OCI-M2 (cell line): ENCODE data around the gene TPP2.

ENCODE experiments used
- DNase-seq: peaks from one replicate; lab custom pipeline; 2025; ENCODE audit not compliant: unreplicated experiment; lab: John Stamatoyannopoulos, UW

Gene TPP2

GRCh38 chr13:102651892-102652291 lies 55.1 kb downstream of the TPP2 start:
- DNase-seq, result no peak

DNA sequence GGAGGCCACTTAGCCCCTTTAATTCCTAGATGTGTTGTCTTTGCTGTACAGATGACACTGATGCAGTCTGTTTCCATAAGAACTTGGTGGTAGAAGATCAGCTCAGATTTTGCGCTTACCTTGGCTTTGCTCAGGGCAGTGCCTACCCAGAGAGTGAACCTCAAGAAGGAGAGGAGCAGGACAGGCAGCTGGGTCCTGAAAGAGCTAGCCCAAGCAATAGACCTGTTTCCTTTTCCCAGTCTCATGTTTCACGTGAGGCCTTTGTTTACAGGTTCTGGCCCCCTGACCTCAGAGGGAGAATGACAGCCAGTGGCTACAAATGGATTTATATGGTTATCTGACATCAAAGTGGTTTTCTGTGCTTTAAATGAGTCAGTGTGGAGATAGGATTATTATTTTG lies 58.0 kb downstream of the TPP2 start:
- DNase-seq, result no peak

DNA sequence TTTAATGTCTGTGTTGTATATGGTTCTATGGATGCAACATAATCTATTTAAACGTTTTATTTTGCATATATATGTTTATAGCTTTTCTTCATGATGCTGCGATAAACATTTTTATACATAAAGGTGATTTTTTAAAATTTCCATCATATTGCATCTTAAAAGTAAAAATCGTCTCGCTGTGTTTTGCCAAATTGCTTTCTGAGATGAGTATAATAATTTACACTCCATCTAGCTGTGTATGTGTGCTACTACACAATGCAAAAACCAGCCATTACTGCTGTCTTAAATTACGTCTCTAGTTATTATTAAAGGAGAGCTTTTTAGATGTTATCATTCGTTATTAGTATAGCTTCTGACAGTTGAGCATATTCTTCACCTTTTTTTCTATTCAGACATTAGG lies 60.8 kb downstream of the TPP2 start:
- DNase-seq, result no peak

- DNase-seq, result no peak
Measured at GRCh38 chr13:102658660-102659059, 61.9 kb downstream of the TPP2 start.

GRCh38 chr13:102659168-102659713 lies 62.5 kb downstream of the TPP2 start:
- DNase-seq, result no peak

DNA sequence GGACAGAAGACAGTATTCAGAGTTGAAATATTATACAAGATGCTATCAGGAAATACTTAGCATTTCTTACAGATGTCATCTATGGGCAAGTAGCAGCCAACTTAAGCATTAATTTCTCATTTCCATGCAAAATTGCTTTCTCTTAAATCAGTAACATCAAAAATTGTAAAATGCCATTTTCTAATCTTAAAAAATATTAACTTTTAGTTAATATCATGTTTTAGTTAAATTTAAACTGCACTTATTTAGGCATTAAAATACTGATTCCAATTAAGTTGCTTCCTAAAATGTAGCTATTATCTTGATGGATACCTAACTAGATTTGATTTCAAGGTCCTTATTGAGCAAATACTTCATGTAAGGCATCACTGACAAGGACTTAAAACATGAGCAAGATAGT lies 70.2 kb downstream of the TPP2 start:
- no peak for DNase-seq

GRCh38 chr13:102667911-102668310 lies 71.1 kb downstream of the TPP2 start:
- no peak for DNase-seq

DNA sequence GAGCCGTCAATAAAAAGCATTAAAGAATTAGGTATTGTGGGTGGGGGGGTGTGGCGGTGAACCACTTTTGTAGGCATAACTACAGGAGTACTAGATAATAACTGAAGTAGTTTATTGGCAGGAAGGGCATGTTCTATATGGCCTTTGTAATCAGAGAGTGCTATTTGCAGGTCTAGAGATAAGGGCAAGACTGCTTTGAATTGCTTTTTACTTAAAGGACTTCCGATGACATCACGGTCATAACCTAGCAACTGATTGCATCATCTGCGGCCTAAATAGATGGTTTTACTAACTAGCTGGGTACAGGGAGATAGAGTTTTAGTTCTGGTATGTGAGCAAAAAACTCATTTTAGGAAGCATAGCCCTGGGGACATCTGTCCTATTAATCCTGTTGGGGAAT lies 73.3 kb downstream of the TPP2 start:
- no peak for DNase-seq

- DNase-seq, result no peak
Measured at GRCh38 chr13:102675115-102675514, 78.3 kb downstream of the TPP2 start.

GRCh38 chr13:102677122-102677521 lies 80.3 kb downstream of the TPP2 start:
- no peak for DNase-seq

GRCh38 chr13:102678339-102679107 lies 81.7 kb downstream of the TPP2 start:
- no peak for DNase-seq

DNA sequence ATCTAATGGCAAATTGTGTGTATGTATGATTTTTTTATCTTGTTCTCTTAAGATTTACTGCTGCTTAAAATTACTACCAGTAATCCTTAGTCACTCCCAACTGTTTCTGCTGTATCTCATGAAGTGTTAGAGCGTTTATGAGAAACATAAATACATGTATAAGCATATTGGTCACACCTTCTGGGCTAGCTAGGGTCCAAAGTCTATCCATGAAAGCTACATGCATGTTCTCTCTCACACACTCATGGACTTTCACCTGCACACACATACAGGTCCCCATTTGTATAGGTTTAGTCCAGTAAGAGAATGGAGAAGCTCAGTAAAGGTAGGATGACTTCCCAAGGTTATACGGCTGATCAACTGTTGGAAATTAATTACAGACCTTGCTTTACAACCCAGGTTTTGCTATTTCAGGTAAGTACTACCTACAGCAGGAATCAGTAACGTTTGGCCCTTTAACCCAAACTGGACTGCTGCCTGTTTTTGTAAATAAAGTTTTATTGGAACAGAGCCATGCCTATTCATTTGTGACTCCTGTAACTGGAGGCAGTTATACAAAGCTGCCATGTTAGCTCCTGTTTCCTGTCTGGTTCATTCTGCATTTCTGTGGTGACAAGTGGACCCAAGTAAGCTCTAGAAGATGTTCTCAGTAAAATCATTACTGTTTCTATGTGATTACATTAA lies 82.8 kb downstream of the TPP2 start:
- no peak for DNase-seq

- no peak for DNase-seq
Measured at GRCh38 chr13:102680133-102680717, 83.4 kb downstream of the TPP2 start.

DNA sequence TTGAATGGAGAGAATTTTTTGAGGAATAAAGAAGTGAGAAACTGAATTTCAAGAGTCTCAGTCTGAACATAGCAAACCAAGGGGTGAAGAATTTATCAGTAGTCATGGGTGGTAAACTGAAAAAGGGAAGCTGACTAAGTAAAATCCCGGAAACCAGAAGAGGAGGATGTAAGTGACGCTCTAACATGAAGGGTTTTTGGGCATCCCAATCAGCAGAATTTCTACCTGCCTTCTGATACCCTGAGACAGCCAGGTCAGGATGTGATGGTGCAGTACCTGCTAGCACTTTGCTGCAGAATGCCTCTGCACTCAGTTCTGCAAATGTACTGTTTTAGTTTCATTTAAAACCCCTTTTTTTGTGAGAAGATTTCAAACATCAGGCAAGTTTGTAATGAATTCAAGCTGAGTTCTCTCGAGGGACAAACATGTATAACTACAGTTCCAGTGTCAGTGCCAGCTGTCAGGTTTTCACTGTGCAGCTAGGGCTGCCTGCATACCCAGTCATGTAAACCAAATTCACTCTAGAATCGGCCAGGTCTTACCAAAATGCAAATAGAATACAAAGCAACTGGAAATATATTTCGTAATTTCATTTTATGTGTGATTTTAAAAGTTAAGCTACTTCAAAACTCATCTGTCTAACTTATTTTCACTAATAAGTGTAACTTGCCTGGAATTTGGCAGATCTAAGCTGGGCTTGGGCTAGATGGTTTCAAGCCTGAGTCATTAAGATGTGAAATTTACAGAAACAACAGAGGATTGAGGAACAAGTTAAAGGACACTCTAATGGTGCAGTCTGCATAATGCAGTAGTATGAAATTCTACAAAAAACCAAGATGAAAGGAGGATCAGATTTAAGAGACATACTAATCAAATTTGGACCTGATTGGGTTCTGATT lies 84.3 kb downstream of the TPP2 start:
- no peak for DNase-seq

DNA sequence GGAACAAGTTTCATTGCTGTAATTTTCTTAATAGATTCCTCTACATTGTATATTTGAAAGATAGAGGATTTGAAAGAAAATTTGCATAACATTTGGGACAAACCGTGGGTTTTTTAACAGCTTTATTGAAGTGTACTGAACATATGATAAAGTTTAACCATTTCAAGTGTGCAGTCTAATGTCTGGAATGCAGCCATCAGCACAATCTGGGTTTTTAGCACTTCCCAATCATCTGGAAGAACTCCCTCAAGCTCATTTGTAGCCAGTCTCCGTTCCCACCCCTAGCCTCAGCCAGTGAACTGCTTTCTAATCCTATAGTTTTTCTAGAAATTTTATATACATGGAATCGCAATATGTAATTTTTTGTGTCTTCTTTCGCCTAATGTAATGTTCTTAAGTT lies 85.4 kb downstream of the TPP2 start:
- no peak for DNase-seq

DNA sequence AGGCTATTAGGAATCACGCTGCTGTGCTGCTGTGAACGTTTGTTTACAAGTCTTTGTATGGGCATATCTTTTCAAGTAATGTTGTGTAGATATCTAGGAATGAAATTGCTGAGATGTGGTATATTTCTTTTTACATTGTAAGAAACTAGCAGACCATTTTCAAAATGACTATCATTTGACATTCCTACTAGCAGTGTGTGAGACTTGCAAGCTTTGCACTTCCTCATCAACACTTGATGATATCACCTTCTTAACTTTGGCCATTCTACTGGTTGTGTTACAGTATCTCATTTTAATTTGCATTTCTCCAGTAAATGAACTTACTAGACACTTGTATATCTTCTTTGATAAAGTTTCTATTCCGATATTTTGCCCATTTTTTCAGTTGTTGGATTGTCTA lies 85.9 kb downstream of the TPP2 start:
- no peak for DNase-seq

- no peak for DNase-seq
Measured at GRCh38 chr13:102683637-102684036, 86.9 kb downstream of the TPP2 start.

DNA sequence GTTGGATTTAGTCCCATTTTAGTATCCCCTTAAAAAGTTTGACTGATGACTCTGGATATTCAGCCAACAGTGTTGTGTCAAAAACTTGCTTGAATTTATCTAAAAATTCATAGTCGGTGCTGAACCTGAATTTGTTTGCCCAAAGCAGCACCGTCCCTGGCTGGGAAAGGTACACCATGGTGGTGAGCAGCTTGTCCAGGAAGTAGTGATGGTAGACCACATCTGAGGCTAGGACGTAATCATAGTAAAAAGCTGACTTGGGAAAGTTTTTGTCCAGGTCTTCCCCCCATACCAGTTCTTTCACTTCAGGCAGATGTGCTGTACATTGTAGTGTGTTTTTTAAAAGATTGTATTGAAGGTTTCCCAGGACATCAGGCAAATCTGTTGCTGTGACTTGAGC lies 89.2 kb downstream of the TPP2 start:
- no peak for DNase-seq

- no peak for DNase-seq
Measured at GRCh38 chr13:102687520-102687919, 90.7 kb downstream of the TPP2 start.

- no peak for DNase-seq
Measured at GRCh38 chr13:102688306-102688973, 91.7 kb downstream of the TPP2 start.

GRCh38 chr13:102690883-102691282 lies 94.1 kb downstream of the TPP2 start:
- DNase-seq, result no peak
